Measurements from ENCODE around the gene TFAP2E. TPM values are rescaled to one million over a fixed set of nuclear protein-coding genes. Genes with fewer than 3 reads are reported as not detected.

TFAP2E gene
- total and polyA plus RNA-seq, 2 donors = 0.52 to 4.7 TPM

DNA sequence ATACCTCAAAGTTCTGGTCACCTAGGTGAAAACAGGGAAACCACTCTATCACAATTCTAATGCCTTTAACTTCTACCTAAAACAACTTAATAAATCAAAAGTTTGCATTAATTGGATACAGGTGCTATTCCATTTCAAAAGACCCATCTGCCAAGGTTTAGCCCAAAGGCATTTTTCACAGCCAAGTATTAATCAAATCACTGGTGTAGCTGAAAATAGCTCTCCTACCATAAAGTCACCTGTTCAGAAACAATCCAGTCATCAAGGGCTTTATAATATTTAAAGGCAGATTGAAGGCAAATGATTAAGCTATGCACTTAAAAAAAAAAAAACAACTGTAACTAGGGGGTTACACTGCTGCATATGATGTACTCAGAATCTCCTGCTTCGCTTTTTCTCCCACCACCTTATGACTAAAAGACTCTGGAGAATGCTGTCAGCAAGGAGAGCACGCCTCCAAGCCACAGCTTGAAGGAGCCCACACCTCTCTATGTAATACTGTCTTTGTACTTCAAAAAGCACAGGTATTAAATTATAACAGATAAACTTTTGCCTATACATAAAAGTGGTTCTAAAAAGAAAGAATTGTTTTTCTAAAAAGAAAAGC lies 36.5 kb upstream of the TFAP2E start:
- DNase-seq (ENCODE audit: low read depth in 6 of 9, low spot score in 9 of 9) = no peak
- Histone ChIP-seq H3K27me3 (ENCODE audit: control insufficient read depth in 2 of 2, insufficient read depth in 1 of 2, low read length in 1 of 2) (no peaks in the 10 kb centered on the region), H3K36me3 (ENCODE audit: control insufficient read depth in 2 of 2, insufficient read depth in 2 of 2, low read length in 1 of 2) (no peaks in the 10 kb centered on the region), H3K9me3 (ENCODE audit: control insufficient read depth in 2 of 2, insufficient read depth in 1 of 2, low read length in 1 of 2) (no peaks in the 10 kb centered on the region), H3K4me1 (ENCODE audit: control insufficient read depth in 2 of 2, insufficient read depth in 2 of 2, low read length in 2 of 2) (peaks cover 23 to 33% of the 10 kb centered on the region in 2 donors), H3K4me3 (ENCODE audit: low read length in 2 of 2) (no peak overlapping the region), H3K27ac (ENCODE audit: low read depth in 1 of 2, low read length in 1 of 2) (no peak overlapping the region)
- 82% methylated on average over 2 of the region's 2 CpGs for WGBS

DNA sequence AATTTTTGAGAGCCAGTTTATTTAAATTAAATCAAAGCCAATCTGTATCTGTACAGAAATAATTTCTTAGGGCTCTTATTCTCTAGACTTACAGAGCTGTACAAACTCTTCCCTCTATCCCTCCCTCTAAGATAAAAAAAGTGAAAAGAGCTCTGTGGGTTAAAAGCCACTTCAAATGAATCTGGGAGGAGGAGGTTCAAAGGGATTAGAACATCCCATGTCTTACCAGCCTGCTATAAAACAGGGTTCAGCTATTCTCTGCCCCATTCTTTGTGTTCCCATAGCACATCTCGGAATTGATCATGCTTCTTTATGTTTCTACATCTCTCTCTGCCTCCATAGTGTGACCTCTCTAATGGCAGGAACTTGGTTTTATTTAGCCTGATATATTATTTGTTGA lies 35.3 kb upstream of the TFAP2E start:
- DNase-seq (ENCODE audit: low read depth in 6 of 9, low spot score in 9 of 9) = peak in 2 of 9 donors; percentile 13 to 55
- Histone ChIP-seq H3K4me3 (ENCODE audit: low read length in 2 of 2) (no peak overlapping the region), H3K36me3 (ENCODE audit: control insufficient read depth in 2 of 2, insufficient read depth in 2 of 2, low read length in 1 of 2) (no peaks in the 10 kb centered on the region), H3K4me1 (ENCODE audit: control insufficient read depth in 2 of 2, insufficient read depth in 2 of 2, low read length in 2 of 2) (peaks cover 23 to 35% of the 10 kb centered on the region in 2 donors), H3K27me3 (ENCODE audit: control insufficient read depth in 2 of 2, insufficient read depth in 1 of 2, low read length in 1 of 2) (no peaks in the 10 kb centered on the region), H3K9me3 (ENCODE audit: control insufficient read depth in 2 of 2, insufficient read depth in 1 of 2, low read length in 1 of 2) (no peaks in the 10 kb centered on the region), H3K27ac (ENCODE audit: low read depth in 1 of 2, low read length in 1 of 2) (no peak overlapping the region)
- 78% methylated on average over 1 of the region's 1 CpG for WGBS

DNA sequence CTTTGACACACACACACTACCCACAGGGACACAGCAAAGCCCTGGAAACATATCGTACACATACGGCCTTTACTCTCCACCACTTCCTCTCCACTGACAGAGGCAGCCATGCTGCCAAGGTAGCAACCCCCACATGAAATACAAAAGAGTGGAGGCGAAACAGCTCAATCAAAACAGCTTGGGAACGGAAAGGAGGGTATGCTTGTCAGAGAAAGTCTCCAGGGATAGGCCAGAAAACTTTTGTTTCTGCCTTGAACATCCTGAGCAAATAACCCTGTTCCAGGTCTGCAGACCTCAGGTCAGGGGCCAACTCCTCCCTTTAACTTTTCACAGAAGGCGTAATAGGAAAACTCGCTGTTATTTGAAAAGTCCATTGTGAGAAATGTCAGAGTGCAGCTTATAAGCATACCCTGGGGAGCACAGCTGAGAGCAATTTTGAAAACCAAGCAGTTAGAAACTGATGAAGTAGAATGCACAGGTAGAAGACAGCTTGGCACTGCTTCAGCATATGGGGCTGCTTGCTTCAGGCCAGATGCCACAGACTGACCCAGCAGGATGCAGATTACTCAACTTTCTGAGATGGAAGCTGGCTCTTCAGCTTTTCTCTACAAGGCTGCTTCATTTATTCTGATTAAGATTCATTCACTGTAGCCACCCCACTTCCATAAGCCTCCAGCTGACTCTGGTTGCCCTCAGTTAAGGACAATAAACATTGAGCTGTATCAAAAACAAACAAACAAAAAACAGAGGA lies 33.9 kb upstream of the TFAP2E start:
- DNase-seq (ENCODE audit: low read depth in 6 of 9, low spot score in 9 of 9) = peak in 7 of 9 donors; percentile 51 to 86 (median 60)
- no peak overlapping the region for H3K4me3 ChIP-seq (ENCODE audit: low read length in 2 of 2)
- WGBS = 39% methylated on average over 6 of the region's 6 CpGs
- no peaks in the 10 kb centered on the region for H3K36me3 ChIP-seq (ENCODE audit: control insufficient read depth in 2 of 2, insufficient read depth in 2 of 2, low read length in 1 of 2)
- H3K9me3 ChIP-seq (ENCODE audit: control insufficient read depth in 2 of 2, insufficient read depth in 1 of 2, low read length in 1 of 2) = no peaks in the 10 kb centered on the region
- H3K4me1 ChIP-seq (ENCODE audit: control insufficient read depth in 2 of 2, insufficient read depth in 2 of 2, low read length in 2 of 2) = peaks cover 23 to 33% of the 10 kb centered on the region in 2 donors
- no peaks in the 10 kb centered on the region for H3K27me3 ChIP-seq (ENCODE audit: control insufficient read depth in 2 of 2, insufficient read depth in 1 of 2, low read length in 1 of 2)
- H3K27ac ChIP-seq (ENCODE audit: low read depth in 1 of 2, low read length in 1 of 2) = peak overlapping the region; percentile 88 to 93

DNA sequence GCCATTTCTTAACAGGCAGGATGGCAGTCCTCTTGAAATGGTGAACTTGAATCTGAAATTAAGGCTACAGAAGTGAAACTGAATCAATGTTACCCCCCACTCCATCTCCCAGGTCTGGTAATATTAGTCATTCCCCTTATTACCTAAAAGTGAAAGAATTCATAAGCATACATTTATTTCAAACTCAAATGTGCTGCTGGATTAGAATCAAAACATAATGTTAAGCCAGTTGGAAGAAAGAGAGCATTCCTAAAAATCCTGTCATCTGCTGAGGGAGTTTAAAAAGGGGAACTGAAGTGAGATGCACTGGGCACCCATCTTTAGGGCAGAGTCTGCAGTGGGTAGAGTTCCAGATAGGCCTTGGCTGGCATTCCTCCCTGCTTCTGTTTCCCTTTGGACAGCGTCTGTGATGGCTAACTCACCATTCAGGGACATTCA lies 33.3 kb upstream of the TFAP2E start:
- H3K27ac ChIP-seq (ENCODE audit: low read depth in 1 of 2, low read length in 1 of 2) = peak overlapping the region; percentile 88 to 93
- H3K36me3 ChIP-seq (ENCODE audit: control insufficient read depth in 2 of 2, insufficient read depth in 2 of 2, low read length in 1 of 2) = peaks cover 1 to 5% of the 10 kb centered on the region in 2 donors
- H3K9me3 ChIP-seq (ENCODE audit: control insufficient read depth in 2 of 2, insufficient read depth in 1 of 2, low read length in 1 of 2) = no peaks in the 10 kb centered on the region
- peaks cover 23 to 33% of the 10 kb centered on the region in 2 donors for H3K4me1 ChIP-seq (ENCODE audit: control insufficient read depth in 2 of 2, insufficient read depth in 2 of 2, low read length in 2 of 2)
- WGBS = 77% methylated on average over 1 of the region's 1 CpG
- no peak overlapping the region for H3K4me3 ChIP-seq (ENCODE audit: low read length in 2 of 2)
- H3K27me3 ChIP-seq (ENCODE audit: control insufficient read depth in 2 of 2, insufficient read depth in 1 of 2, low read length in 1 of 2) = no peaks in the 10 kb centered on the region
- DNase-seq (ENCODE audit: low read depth in 6 of 9, low spot score in 9 of 9) = no peak

DNA sequence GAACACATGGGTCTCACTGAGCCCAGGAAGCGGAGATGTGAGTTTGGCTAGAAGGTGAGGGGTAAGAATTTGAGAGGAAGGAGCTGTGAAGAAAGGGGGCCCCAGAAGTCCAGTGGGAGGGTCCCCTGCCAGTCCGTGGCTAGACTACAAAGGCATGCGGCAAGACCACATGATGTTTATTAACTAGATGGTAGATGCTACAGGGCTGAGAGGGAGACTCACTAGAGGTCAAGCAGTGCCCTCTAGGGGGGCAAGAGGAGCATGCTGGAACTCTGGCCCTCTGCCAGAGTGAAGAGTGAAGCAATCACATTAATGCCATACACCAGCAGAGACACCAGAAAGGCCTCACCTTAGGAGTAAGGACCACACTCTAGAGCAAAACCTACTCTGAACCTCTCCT lies 28.1 kb upstream of the TFAP2E start:
- H3K36me3 ChIP-seq (ENCODE audit: control insufficient read depth in 2 of 2, insufficient read depth in 2 of 2, low read length in 1 of 2) = peaks cover 12 to 18% of the 10 kb centered on the region in 2 donors
- WGBS = 87% methylated on average over 3 of the region's 3 CpGs
- DNase-seq (ENCODE audit: low read depth in 6 of 9, low spot score in 9 of 9) = peak in 3 of 9 donors; percentile 31 to 66 (median 54)
- peaks cover 11 to 13% of the 10 kb centered on the region in 2 donors for H3K4me1 ChIP-seq (ENCODE audit: control insufficient read depth in 2 of 2, insufficient read depth in 2 of 2, low read length in 2 of 2)
- H3K4me3 ChIP-seq (ENCODE audit: low read length in 2 of 2) = no peak overlapping the region
- no peak overlapping the region for H3K27ac ChIP-seq (ENCODE audit: low read depth in 1 of 2, low read length in 1 of 2)
- no peaks in the 10 kb centered on the region for H3K9me3 ChIP-seq (ENCODE audit: control insufficient read depth in 2 of 2, insufficient read depth in 1 of 2, low read length in 1 of 2)
- H3K27me3 ChIP-seq (ENCODE audit: control insufficient read depth in 2 of 2, insufficient read depth in 1 of 2, low read length in 1 of 2) = no peaks in the 10 kb centered on the region

DNA sequence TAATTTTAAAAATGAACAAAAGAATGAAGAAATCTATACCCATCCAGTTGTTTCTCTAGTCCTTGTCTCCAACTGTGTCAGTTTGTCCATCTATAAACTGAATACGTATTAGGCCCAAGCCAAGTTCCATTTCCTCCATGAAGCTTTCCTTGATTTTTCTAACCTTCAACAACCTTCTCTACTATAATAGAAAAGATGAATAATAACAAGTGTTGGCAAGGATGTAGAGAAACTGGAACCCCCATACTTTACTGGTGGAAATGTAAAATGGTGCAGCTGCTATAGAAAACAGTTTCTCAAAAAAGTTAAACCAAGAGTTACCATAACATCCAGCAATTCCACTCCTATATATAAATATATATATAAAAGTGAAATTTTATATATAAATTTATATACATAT lies 26.5 kb upstream of the TFAP2E start:
- Histone ChIP-seq H3K4me1 (ENCODE audit: control insufficient read depth in 2 of 2, insufficient read depth in 2 of 2, low read length in 2 of 2) (peaks cover 3% of the 10 kb centered on the region in 2 donors), H3K4me3 (ENCODE audit: low read length in 2 of 2) (no peak overlapping the region), H3K27me3 (ENCODE audit: control insufficient read depth in 2 of 2, insufficient read depth in 1 of 2, low read length in 1 of 2) (no peaks in the 10 kb centered on the region), H3K27ac (ENCODE audit: low read depth in 1 of 2, low read length in 1 of 2) (no peak overlapping the region), H3K9me3 (ENCODE audit: control insufficient read depth in 2 of 2, insufficient read depth in 1 of 2, low read length in 1 of 2) (no peaks in the 10 kb centered on the region), H3K36me3 (ENCODE audit: control insufficient read depth in 2 of 2, insufficient read depth in 2 of 2, low read length in 1 of 2) (peaks cover 14 to 29% of the 10 kb centered on the region in 2 donors)
- no peak for DNase-seq (ENCODE audit: low read depth in 6 of 9, low spot score in 9 of 9)
- 100% methylated on average over 1 of the region's 1 CpG for WGBS

DNA sequence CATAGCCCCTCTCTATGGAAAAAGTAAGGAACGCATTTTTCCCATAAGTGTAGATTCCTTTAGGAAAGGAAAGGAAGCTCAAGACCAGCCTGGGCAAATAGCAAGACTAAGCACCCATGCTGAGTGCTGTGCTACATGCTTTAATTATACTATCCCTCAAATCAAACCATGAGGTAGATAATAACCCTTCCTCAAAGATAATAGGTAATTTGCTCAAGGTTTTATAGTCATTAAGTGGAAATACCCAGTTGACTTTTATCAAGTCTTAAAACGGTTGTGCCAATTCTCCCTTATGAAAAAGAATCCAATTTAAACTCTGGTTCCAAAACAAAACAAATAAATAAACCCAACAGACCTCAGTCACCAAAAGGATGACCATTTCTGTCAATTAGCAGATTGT lies 19.3 kb upstream of the TFAP2E start:
- 97% methylated on average over 2 of the region's 2 CpGs for WGBS
- no peak for DNase-seq (ENCODE audit: low read depth in 6 of 9, low spot score in 9 of 9)
- H3K27ac ChIP-seq (ENCODE audit: low read depth in 1 of 2, low read length in 1 of 2) = no peak overlapping the region
- H3K4me1 ChIP-seq (ENCODE audit: control insufficient read depth in 2 of 2, insufficient read depth in 2 of 2, low read length in 2 of 2) = peaks cover 16 to 24% of the 10 kb centered on the region in 2 donors
- H3K4me3 ChIP-seq (ENCODE audit: low read length in 2 of 2) = no peak overlapping the region
- H3K36me3 ChIP-seq (ENCODE audit: control insufficient read depth in 2 of 2, insufficient read depth in 2 of 2, low read length in 1 of 2) = peaks cover 20 to 36% of the 10 kb centered on the region in 2 donors
- no peaks in the 10 kb centered on the region for H3K27me3 ChIP-seq (ENCODE audit: control insufficient read depth in 2 of 2, insufficient read depth in 1 of 2, low read length in 1 of 2)
- H3K9me3 ChIP-seq (ENCODE audit: control insufficient read depth in 2 of 2, insufficient read depth in 1 of 2, low read length in 1 of 2) = peaks cover 0 to 1% of the 10 kb centered on the region in 2 donors

DNA sequence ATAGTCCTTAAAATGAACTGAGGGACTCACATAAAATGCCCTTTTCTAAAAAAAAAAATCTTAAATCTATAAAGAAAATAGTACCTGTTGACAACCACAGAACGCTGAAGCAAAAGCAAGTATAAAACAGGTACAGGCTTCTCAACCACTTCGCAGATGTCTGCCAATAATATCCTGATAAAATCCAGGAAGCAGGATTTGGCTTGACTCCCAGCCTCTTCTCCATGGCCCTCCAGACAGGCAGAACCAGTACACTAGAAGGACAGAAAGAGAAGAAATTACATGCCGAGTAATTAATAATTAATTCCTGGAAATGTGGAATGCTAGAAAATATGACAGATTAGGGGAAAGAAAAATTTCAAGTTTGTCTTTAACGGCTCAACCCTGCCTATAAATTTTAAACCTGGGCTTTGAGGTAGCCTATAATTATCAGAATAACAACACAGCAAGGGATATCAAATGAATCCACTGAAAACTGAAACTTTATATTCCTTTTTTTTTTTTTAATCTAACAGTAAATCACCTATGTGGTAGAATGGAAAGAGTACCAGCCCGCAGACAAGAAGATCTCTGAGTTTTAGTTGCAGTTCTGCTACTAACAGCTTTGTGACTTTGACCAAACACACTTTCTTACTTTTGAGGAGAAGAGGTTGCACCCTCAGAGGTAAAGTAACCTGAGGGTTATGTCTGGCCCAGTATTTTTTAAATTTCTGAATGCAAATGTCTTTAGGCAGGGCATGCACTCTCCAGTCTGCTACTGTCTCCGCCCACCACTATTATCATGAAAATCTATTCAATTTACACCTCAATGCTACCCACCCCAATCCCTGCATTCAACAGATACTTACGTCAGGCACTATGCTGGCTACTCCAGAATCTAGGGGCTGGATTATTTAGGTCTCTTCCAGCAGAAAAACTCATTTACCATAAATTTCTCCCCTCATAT lies 18.6 kb upstream of the TFAP2E start:
- Histone ChIP-seq H3K27ac (ENCODE audit: low read depth in 1 of 2, low read length in 1 of 2) (no peak overlapping the region), H3K9me3 (ENCODE audit: control insufficient read depth in 2 of 2, insufficient read depth in 1 of 2, low read length in 1 of 2) (peaks cover 0 to 1% of the 10 kb centered on the region in 2 donors), H3K4me1 (ENCODE audit: control insufficient read depth in 2 of 2, insufficient read depth in 2 of 2, low read length in 2 of 2) (peaks cover 16 to 24% of the 10 kb centered on the region in 2 donors), H3K27me3 (ENCODE audit: control insufficient read depth in 2 of 2, insufficient read depth in 1 of 2, low read length in 1 of 2) (no peaks in the 10 kb centered on the region), H3K36me3 (ENCODE audit: control insufficient read depth in 2 of 2, insufficient read depth in 2 of 2, low read length in 1 of 2) (peaks cover 15 to 36% of the 10 kb centered on the region in 2 donors), H3K4me3 (ENCODE audit: low read length in 2 of 2) (no peak overlapping the region)
- 92% methylated on average over 7 of the region's 7 CpGs for WGBS
- no peak for DNase-seq (ENCODE audit: low read depth in 6 of 9, low spot score in 9 of 9)
